H54 (cell line): Measurements from ENCODE around the gene GGTLC1.

Experiments
- DNase-seq: peaks from one replicate; pipeline ENCODE4 v3.0.0; 2011; ENCODE audit warnings: low spot score, mixed read lengths; ENCODE audit not compliant: insufficient read length
- FAIRE-seq: peaks from 3 replicates; lab custom pipeline; 2011; peaks lifted over from hg19 to GRCh38; lab: Jason Lieb, UNC
- POLR2A ChIP-seq: IDR thresholded peaks from 2 replicates; pipeline ENCODE4 v1.6.1; 2011; ENCODE audit warnings: low read depth, mild to moderate bottlenecking, low read length

Gene GGTLC1

GRCh38 chr20:23988561-23988960, at the start of gene GGTLC1:
GGTLC1 (minus strand) TSS chr20:23988779; CDS start chr20:23986611, 2,168 bp downstream.
- no peak for DNase-seq
- FAIRE-seq: no peak
- TF ChIP-seq POLR2A: no peak

GRCh38 chr20:24034820-24035219, 46.2 kb upstream of the GGTLC1 start:
- FAIRE-seq: no peak
- TF ChIP-seq POLR2A: no peak
- no peak for DNase-seq

- DNase-seq (no peak), FAIRE-seq (no peak)
- TF ChIP-seq POLR2A: no peak
Measured at GRCh38 chr20:24033565-24033964, 45.0 kb upstream of the GGTLC1 start.

- TF ChIP-seq POLR2A: no peak
- no peak for FAIRE-seq
- DNase-seq: no peak
Measured at GRCh38 chr20:24033151-24033550, 44.6 kb upstream of the GGTLC1 start.

- TF ChIP-seq POLR2A: no peak
- FAIRE-seq (no peak), DNase-seq (no peak)
Measured at GRCh38 chr20:24032400-24032898, 43.9 kb upstream of the GGTLC1 start.

- TF ChIP-seq POLR2A: no peak
- FAIRE-seq: no peak
- no peak for DNase-seq
Measured at GRCh38 chr20:24027229-24027628, 38.6 kb upstream of the GGTLC1 start.

GRCh38 chr20:24022621-24023180, 34.1 kb upstream of the GGTLC1 start:
- TF ChIP-seq POLR2A: no peak
- no peak for FAIRE-seq

GRCh38 chr20:24018796-24019195, 30.2 kb upstream of the GGTLC1 start:
- FAIRE-seq (no peak), DNase-seq (no peak)
- TF ChIP-seq POLR2A: no peak

More at GRCh38 chr20:24022621-24023180, 34.1 kb upstream of the GGTLC1 start:
- DNase-seq: no peak

- FAIRE-seq (no peak), DNase-seq (no peak)
- TF ChIP-seq POLR2A: no peak
Measured at GRCh38 chr20:24017458-24017755, 28.8 kb upstream of the GGTLC1 start.

- no peak for DNase-seq
- no peak for TF ChIP-seq POLR2A
- no peak for FAIRE-seq
Measured at GRCh38 chr20:24016607-24017457, 28.3 kb upstream of the GGTLC1 start.

- FAIRE-seq: no peak
- no peak for TF ChIP-seq POLR2A
- DNase-seq: no peak
Measured at GRCh38 chr20:24013953-24014352, 25.4 kb upstream of the GGTLC1 start.

- FAIRE-seq (no peak), DNase-seq (no peak)
- no peak for TF ChIP-seq POLR2A
Measured at GRCh38 chr20:24011282-24011681, 22.7 kb upstream of the GGTLC1 start.

- DNase-seq (no peak), FAIRE-seq (no peak)
- TF ChIP-seq POLR2A: no peak
Measured at GRCh38 chr20:24007758-24008157, 19.2 kb upstream of the GGTLC1 start.

- DNase-seq (no peak), FAIRE-seq (no peak)
- TF ChIP-seq POLR2A: no peak
Measured at GRCh38 chr20:24007073-24007595, 18.6 kb upstream of the GGTLC1 start.
